GM19438 (cell line): ENCODE measurements around the gene TBC1D9.
"Not testable (repeated sequence)": the region's sequence is repeated elsewhere in the genome, so short reads cannot be mapped to it uniquely, and the experiment has no call there.

Experiments used
- ATAC-seq: cut with Tn5 transposase; IDR thresholded peaks from one replicate; pipeline ENCODE4 v1.9.1; 2021; ENCODE audit warnings: low read depth; ENCODE audit not compliant: unreplicated experiment

The TBC1D9 gene

DNA sequence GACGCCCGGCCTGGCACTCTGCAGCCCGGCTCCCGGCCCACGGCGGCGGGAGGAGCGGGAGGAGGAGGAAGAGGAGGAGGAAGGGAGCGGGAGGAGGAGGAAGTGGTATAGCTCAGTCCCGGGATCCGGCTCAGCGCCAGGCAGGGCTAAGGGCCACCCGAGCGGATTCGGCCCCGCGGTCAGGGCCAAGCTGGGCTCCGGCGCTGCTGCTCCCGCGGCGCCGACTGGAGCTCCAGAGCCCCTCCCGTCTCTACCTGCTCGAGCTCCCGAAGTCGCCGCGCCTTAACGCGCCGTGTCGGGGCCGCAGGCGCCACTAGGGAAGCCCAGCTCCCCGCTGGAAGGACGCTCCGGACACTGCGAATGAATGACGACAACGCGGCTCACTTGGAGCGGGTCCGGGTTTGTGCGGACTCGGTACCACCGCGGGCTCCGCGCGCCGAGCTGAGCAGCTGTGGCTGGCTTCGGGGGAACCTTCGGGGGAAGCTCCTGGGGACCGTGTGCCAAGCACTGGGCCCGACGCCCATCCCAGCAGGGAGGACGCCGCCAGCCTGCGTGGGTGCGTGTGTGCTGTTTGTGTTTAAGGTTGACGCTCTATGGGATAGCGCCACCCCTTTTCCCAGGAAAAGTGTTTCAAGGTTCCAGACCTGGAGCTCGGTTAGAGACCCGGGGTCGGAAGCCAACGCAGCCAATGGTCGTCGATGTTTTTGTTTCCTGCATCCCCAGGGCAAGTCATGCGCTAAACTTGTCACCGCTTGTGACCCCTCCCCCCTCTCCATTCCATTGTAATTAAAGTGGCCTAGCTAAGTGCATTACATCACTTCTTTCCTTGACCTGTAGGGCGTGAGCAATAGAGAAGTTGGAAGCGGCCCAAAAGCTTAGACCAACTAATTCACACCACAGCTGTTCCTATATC is at the start of gene TBC1D9:
TBC1D9 (minus strand) TSS at position 67 of the 913 bp plus-strand sequence. CDS start 340 bp downstream, outside the sequence.
- ATAC-seq: peak; percentile 48

DNA sequence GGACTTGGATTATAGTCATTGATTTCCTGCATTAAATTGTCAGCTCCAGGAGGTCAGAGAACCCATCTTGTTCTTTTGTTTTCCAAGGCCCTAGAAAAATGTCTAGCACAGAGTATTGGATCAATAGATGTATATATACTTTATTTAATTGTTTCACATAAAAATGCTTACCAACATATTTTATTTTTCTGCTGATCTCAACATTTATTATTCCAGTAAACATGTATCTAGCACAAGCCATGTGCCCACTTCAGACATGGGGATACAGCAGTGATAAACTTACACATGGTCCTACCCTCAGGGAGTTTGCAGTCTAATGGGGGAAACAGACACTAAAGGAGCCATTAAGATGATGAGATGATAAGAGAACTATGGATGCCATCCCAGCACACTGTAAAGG is 49.1 kb upstream of the TBC1D9 start:
- no peak for ATAC-seq

DNA sequence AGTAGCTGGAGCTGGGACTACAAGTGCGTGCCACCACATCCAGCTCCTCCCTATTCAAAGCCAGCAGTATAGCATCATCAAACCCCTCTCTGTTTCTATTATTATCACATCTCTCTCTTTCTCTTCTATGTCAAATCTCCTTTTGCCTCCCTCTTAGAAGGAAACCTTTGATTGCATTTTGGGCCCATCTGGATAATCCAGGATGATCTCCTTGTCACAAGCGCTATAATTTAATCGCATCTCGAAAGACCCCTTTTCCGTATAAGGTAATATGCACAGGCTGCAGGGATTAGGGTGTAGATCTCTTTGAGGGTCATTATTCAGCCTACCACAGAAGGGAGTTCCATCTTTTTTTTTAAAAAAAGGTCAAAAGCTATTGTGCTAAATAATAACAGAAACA is 46.4 kb upstream of the TBC1D9 start:
- ATAC-seq: no peak

DNA sequence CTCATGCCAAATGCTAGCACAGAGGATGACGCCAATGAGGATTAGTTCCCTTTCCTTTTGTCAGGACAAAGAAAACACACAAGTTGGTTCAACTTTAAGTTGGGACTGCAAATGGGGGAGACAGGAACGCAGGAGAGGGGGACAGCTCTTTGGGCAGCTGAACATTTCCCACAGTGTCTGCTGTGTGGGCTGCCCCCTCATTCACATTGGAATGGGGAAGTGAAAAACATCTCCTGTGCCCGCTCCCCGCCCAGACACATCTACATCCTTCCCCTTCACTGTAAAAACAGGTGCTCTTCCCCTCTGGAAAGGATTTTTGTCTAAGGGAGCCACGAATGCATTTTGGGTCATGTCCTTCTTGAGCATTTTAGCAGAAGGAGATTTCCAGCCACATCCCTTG is 44.5 kb upstream of the TBC1D9 start:
- no peak for ATAC-seq

DNA sequence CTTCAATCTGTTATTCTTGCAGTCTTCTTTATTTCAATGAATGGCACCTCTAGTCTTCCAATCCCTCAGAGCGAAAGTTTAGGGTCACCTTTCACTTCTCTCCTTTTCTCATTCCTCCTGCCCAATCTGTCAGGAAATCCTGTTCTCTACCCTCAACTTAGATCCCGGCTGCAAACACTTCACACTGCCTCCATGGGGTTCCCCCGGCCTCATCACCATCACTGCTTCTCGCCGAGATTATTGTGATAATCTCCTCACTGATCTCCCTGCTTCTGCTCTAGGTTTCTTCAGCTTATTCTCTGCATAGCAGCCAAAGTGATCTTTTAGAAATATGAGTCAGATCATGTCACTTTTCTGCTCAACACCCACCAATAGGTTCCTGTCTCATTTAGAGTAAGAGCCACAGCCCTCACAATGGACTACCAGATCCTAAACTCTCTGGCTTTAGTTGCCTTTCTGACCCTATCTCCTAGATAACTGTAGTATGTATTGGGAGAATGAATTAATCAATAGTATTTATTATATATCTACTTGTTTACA is 43.6 kb upstream of the TBC1D9 start:
- no peak for ATAC-seq

DNA sequence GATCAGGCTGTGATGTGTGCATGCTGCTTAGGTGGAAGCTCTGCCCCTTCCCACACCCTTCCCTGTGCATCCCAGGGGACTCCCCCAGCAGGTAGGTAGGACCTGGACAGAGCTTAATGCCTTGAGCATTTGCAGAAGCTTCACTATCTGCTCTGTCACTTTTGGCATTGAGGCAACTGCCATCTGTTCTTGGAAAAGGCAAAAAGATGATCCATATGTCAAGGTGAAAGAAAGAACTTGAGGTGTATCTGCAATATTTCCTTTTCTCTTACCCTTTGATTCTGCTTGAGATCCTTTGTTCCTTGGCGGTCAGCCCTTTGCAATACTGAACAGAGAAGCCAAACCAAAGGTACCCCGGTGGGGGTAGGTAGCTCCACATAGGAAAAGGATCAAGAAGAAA is 37.1 kb upstream of the TBC1D9 start:
- no peak for ATAC-seq

DNA sequence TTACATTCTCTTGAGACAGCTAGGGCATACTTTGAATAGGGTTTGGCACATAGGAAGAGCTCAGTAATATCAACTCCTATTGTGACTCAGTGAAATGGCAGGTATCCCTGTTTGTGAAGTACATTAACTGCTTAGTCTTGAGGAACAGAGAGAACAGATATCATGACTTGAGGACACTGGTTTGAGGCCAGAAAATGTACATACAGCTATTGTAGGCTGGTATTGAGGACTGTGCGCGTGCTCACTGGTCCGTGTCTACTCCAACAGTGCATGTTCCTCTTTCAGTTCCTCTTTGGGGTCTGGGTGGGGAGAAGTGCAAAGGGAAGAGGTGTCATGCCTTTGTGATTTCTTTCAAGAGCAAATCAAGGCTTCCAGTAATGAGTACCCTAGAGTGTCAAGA is 34.6 kb upstream of the TBC1D9 start:
- peak; percentile 96 for ATAC-seq

DNA sequence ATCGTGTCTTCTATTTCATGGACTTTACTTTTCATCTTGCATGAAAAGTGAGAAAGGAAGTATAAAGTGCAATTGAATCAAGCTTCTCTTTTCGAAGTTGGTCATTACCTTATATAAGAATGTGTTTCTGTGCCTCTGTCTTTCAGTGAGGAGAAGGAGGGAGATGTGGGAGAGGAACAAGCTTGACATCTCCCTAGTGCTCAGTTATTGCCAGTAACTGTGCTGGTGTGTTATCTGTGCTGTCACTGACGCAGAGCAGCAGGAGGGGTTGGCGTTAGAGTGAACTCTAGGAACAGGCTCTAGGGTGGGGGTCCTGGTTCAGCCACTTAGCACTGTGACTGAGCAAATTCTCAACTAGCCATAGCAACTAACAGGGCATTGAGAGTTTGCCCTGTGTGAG is 34.0 kb upstream of the TBC1D9 start:
- ATAC-seq: no peak

DNA sequence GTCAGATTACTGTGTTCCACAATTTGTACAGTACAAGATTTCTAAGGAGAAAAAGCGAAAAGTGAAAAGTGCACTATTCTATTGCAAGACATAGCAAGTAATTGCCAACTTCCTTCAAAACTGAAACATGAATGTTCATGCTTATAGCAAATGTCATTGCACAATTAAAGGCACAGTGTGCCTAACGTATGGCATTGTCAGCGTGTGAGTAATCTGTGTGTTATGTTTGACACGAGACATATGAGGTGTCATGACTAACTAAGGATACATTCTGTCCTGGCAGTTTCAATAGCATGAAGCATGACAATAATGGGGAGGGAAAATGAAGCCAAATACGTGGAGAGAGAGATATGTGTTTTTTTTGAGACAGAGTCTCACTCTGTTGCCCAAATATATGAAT is 33.6 kb upstream of the TBC1D9 start:
- ATAC-seq: no peak

DNA sequence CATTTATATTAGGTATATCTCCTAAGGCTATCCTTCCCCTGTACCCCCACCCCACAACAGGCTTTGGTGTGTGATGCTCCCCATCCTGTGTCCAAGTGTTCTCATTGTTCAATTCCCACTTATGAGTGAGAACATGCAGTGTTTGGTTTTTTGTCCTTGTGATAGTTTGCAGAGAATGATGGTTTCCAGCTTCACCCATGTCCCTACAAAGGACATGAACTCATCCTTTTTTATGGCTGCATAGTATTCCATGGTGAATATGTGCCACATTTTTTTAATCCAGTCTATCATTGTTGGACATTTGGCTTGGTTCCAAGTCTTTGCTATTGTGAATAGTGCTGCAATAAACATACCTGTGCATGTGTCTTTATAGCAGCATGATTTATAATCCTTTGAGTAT is 26.6 kb upstream of the TBC1D9 start:
- ATAC-seq: not testable (repeated sequence)

DNA sequence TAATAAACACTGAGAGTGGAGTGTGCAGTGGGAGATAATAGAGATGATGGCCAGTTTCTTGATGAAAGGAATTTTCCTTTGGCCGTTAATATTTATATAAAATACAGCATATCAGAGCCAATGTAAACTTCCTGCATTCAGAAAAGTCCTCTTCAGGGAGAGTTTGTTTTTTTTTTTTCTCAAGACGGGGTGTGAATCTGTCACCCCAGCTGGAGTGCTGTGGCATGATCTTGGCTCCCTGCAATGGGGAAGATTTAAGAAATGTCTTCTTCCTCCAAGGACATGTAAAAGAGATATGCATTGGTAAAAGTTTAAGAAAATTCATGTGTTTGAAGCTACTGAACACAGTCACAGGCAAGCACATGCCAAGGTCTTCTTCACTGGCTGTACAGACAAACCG is 25.4 kb upstream of the TBC1D9 start:
- no peak for ATAC-seq

DNA sequence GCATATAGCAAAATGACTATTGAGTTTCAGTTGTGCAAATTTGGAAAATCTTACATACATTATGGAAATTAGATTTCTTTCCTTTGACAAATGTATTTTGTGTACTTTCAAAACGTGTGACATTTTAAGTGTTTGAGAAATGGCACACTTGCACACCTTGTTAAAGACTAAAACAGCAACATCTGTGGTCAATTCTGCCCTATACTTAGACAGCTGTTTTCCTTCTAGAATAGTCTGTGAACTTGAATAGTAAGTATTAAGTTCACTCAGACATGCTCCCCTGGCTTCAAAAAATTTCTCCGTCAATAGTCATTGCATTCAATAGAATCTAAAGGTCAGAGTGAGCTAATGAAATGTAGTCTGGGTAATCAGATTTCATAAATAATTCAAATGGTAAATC is 21.7 kb upstream of the TBC1D9 start:
- no peak for ATAC-seq

DNA sequence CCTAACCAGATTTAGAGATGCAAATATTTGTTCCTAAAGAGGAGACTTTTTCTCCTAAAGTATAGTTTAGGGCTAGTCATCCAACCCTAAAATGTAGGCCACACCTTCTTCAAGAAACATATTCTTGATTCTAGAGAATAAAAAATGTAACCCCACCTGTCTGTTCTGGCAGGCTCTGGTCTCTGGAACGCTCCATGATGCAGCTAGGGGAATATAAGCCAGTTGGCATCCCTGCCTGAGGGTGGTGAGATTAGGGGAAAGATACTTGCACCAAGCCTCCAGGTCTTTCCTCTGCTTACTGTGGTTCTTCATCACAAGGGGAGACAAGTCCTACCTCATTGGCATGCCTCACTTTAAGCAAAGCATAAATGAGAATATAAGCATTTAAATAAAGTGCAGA is 21.2 kb upstream of the TBC1D9 start:
- no peak for ATAC-seq

DNA sequence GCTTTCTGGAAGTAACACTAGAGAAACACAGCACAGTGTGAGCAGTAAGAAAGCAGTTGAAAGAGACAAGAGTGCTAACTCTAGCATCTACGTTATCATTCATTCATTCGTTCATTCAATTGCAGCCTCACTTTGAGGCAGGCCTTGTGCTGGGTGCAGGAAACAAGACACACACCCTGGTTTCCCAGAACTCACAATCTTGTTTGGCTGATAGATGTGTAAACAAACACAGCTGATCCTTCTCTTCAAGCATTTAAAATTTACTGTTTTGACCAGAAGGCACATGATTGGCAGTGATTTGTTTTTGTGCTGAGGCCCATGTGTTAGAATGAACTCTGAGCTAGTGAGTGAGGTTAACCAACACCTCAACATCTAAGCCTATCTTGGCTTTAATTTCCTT is 20.4 kb upstream of the TBC1D9 start:
- ATAC-seq: no peak

DNA sequence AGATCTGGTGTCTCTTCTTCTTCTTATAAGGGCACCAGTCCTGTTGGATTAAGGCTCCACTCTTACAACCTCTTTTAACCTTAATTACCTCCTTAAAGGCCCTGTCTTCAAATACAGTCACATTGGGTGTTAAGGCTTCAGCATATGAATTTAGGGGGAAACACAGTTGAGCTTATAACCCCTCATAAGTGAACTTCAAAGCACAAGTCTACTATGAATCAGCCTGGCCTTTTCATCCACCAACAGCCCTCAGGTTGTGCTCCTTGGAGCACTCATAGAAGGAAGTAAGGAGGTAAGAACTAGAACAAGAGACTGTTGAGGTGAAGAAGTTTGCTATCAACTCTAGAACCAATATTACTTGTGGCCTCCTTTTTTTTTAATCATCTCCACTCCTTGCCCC is 18.8 kb upstream of the TBC1D9 start:
- ATAC-seq: no peak

DNA sequence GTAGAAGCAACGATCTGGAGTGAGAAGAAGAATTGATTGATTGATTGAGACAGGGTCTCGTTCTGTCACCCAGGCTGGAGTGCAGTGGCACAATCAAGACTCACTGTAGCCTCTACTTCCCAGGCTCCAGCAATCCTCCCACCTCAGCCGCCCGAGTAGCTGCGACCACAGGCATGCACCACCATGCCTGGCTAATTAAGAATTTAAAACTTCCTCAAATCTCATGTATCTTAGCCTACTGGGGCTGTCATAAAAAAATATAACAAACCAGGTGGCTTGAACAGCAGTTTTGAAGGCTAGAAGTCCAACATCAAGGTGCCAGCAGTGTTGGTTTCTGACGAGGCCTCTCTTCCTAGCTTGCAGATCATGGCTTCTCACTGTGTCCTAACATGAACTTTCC is 18.3 kb upstream of the TBC1D9 start:
- ATAC-seq: no peak

DNA sequence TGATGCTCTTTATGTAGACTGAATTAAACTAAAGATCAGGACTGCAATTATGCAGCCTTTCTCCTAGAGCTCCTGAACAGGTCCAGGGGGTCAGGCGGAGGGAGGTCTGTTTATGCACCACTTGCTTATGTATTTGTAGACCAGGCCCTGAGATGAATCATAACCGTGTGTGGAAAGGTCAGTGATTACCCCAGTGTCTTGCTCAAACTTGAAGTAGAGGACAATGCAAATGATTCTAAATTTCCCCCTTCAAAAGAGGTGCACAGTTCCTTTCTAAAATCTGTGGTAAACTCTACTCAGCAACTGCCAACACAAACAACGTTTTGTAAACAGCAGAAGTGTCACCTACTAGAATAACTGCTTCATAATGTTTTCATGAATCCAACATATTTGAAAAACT is 13.0 kb upstream of the TBC1D9 start:
- no peak for ATAC-seq

DNA sequence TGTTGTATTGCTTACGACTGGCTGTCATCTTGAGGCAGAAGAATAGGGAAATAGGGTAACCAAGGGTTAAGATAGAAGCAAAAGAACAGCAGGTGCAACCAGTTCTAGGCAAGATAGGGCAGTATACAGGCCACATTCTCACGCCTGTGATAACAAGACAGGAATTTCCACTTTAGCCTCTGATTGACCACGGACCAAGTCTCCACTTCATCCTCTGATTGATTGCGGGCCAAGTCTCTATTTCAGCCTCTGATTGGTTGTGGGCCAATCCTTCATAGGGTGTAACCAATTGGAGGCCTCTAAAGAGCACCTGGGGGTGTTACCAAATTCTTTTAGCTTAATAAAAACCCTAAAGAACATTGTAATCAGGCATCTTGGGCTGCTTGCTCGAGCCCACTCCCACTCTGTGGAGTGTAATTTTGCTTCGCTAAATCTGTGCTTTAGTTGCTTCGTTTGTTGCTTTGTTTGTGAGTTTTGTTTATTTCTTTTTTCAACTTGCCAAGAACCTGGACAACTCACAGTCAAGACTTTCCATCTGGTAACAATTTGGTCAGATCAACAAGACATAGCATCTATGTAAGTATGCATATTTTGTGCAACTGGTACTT is 8.7 kb upstream of the TBC1D9 start:
- ATAC-seq: no peak

DNA sequence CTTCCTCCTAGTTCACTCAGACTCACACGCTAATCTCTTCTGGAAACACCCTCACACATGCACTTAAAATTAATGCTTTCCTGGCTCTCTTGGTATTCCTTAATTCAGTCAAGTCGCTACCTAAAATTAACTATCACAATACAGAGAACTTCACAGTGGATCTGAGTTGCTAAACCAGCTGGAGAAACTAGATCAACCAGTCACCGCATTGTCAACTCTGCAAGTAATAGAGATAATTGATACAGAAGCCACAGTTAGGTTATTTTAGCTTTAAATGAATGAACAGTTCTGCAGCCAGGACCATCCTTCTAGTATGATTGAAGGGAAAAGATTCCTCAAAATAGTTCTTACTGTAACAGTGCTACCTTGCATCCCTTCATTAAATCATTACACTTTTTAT is 6.0 kb upstream of the TBC1D9 start:
- no peak for ATAC-seq

DNA sequence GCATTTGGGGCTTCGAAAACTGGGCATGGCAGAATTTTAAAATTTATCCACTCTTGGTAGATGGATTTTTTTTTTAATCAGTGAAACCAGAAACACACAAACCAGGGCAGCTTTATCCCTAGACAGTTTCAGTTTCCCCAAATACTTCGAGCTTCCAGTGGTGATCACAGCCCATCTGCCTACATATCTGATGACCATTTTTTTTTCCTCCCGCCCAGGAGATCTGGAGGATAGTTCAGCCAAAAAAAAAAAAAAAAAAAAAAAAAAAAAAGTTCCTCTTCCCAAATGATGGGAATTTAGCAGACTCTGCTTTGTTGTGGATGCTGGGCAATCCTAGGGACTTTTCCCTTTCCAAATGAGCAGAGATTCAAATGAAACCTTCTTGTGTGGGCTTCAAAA is 1.0 kb upstream of the TBC1D9 start:
- no peak for ATAC-seq

DNA sequence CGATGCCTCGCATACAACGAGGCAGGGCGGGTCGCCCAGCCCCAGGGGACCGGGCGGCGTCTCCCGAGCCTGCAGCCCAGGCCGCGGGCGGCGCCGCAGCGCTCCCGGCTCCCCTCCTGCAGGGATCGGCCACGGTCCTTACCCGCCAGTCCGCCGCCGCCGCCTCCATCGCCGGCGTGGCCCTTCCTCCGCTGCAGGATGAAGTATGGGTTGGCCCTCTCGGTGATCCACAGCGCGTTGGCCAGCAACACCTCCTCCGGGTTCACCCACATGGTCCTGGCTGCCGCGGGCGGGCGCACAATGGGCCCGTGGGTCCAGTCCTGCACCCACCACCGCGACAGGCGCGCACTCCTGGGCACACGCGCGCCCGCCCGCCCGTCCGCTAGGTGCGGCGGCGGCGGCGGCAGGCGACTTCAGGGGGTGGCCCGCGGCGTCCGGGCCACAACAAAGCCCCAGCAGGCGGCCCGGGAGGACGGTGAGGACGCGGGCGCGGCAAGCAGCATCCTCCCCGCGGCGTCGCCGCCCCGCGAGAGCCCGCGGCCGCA is 339 bp downstream of the TBC1D9 start:
- ATAC-seq: peak; percentile 57
